GM23338 (cell line): ENCODE data around the gene SYNE1. TPM values are rescaled to one million over a fixed set of nuclear protein-coding genes. Genes with fewer than 3 reads are reported as not detected.

Source experiments
- ATAC-seq: fragments of 200-7000 bp; cut with Tn5 transposase; 3 replicates; pipeline ENCODE4 v1.9.1; 2020
- DNase-seq: peaks from one replicate; pipeline ENCODE4 v3.0.0-alpha.2; 2015; ENCODE audit warnings: low spot score
- H2AFZ ChIP-seq: fragments of 200-600 bp; sonication (generic); 2 replicates; pipeline ENCODE4 v1.8.0; 2016; ENCODE audit warnings: antibody characterized with exemption, mild to moderate bottlenecking, moderate library complexity
- H3F3A ChIP-seq: fragments of 200-600 bp; sonication (generic); replicated peaks from 2 replicates; pipeline ENCODE4 v1.8.0; 2017; ENCODE audit warnings: antibody characterized with exemption, mixed run types, low read depth
- H3K27ac ChIP-seq: fragments of 200-600 bp; sonication (generic); 2 replicates; pipeline ENCODE4 v1.6.1; 2016; ENCODE audit warnings: low read depth
- H3K27me3 ChIP-seq: fragments of 200-600 bp; sonication (generic); 2 replicates; pipeline ENCODE4 v1.8.0; 2016; ENCODE audit warnings: mild to moderate bottlenecking, mixed run types, moderate library complexity; ENCODE audit not compliant: insufficient read depth
- H3K36me3 ChIP-seq: fragments of 200-600 bp; sonication (generic); 2 replicates; pipeline ENCODE4 v1.8.0; 2016; ENCODE audit warnings: mild to moderate bottlenecking; ENCODE audit not compliant: insufficient read depth
- H3K4me1 ChIP-seq: fragments of 200-600 bp; sonication (generic); 2 replicates; pipeline ENCODE4 v1.8.0; 2016; ENCODE audit warnings: mild to moderate bottlenecking, moderate library complexity; ENCODE audit not compliant: insufficient read depth
- H3K4me2 ChIP-seq: fragments of 200-600 bp; sonication (generic); 2 replicates; pipeline ENCODE4 v1.7.1; 2017; ENCODE audit warnings: mixed run types
- H3K4me3 ChIP-seq: fragments of 200-600 bp; sonication (generic); 2 replicates; pipeline ENCODE4 v1.6.1; 2016; ENCODE audit warnings: mixed run types
- H3K79me2 ChIP-seq: fragments of 200-600 bp; sonication (generic); replicated peaks from 2 replicates; pipeline ENCODE4 v1.8.0; 2017; ENCODE audit warnings: mild to moderate bottlenecking; ENCODE audit not compliant: insufficient read depth
- H3K9me2 ChIP-seq: fragments of 200-600 bp; sonication (generic); 2 replicates; pipeline ENCODE4 v1.8.0; 2017; ENCODE audit not compliant: insufficient read depth
- H4K20me1 ChIP-seq: fragments of 200-600 bp; sonication (generic); replicated peaks from 2 replicates; pipeline ENCODE4 v1.8.0; 2017; ENCODE audit warnings: mild to moderate bottlenecking; ENCODE audit not compliant: insufficient read depth
- H3K27ac Mint-ChIP-seq: 2 replicates; pipeline ENCODE4 v1.8.0; 2020; ENCODE audit warnings: inconsistent platforms, mild to moderate bottlenecking, moderate library complexity, mixed read lengths
- H3K27me3 Mint-ChIP-seq: 3 replicates; pipeline ENCODE4 v1.8.0; 2022; ENCODE audit warnings: low read depth, mild to moderate bottlenecking, moderate library complexity, mixed read lengths, inconsistent platforms; ENCODE audit not compliant: insufficient read depth, poor library complexity
- H3K36me3 Mint-ChIP-seq: 3 replicates; pipeline ENCODE4 v1.8.0; 2021; ENCODE audit warnings: low read depth, mild to moderate bottlenecking, inconsistent platforms, moderate library complexity, mixed read lengths
- H3K4me1 Mint-ChIP-seq: 3 replicates; pipeline ENCODE4 v1.8.0; 2020; ENCODE audit warnings: mild to moderate bottlenecking, inconsistent platforms, mixed read lengths
- H3K4me3 Mint-ChIP-seq: 3 replicates; pipeline ENCODE4 v1.8.0; 2021; ENCODE audit warnings: moderate library complexity, mild to moderate bottlenecking, inconsistent platforms, mixed read lengths
- H3K9me3 Mint-ChIP-seq: 3 replicates; pipeline ENCODE4 v1.8.0; 2020; ENCODE audit warnings: moderate library complexity, mild to moderate bottlenecking, inconsistent platforms, mixed read lengths
- CREB1 ChIP-seq: fragments of 250-450 bp; sonication (Bioruptor Pico); IDR thresholded peaks from 2 replicates; pipeline ENCODE4 v1.5.0; 2020; ENCODE audit warnings: low read depth, mild to moderate bottlenecking, moderate library complexity
- EZH2 ChIP-seq: fragments of 200-600 bp; sonication (generic); IDR thresholded peaks from one replicate; pipeline ENCODE4 v1.8.0; 2017; ENCODE audit warnings: antibody characterized with exemption, mild to moderate bottlenecking, low read depth; ENCODE audit not compliant: unreplicated experiment
- EZH2phosphoT487 ChIP-seq: fragments of 200-600 bp; sonication (generic); IDR thresholded peaks from one replicate; pipeline ENCODE4 v1.8.1; 2018; ENCODE audit warnings: antibody characterized with exemption; ENCODE audit not compliant: unreplicated experiment
- JUNB ChIP-seq: IDR thresholded peaks from one replicate; pipeline ENCODE4 v1.6.1; 2016; ENCODE audit warnings: antibody characterized with exemption; ENCODE audit not compliant: unreplicated experiment
- NANOG ChIP-seq: IDR thresholded peaks from 2 replicates; pipeline ENCODE4 v1.6.1; 2016; ENCODE audit warnings: antibody characterized with exemption, borderline replicate concordance
- POLR2AphosphoS5 ChIP-seq: IDR thresholded peaks from 2 replicates; pipeline ENCODE4 v1.6.1; 2016; ENCODE audit warnings: antibody characterized with exemption, low read depth
- ZNF331 ChIP-seq: fragments of 250-450 bp; sonication (Bioruptor Pico); IDR thresholded peaks from 2 replicates; pipeline ENCODE4 v1.5.0; 2020; ENCODE audit warnings: low read depth, mild to moderate bottlenecking, moderate library complexity
- polyA plus RNA-seq: library from polyadenylated mRNA; unstranded; fragments of >200 nt; fragmentation: Nextera tagmentation; extraction: Ambion mirVana; gene quantifications from 2 replicates; pipeline ENCODE4 v1.2.1, GENCODE V29; 2016
- total RNA-seq: library from RNA; depleted of rRNA; stranded (reverse); fragments of >200 nt; shearing (Covaris generic); gene quantifications from 2 replicates; pipeline ENCODE4 v1.2.3, GENCODE V29; 2014
- TF ChIP-seq, protein P1 (sequence below): IDR thresholded peaks from 2 replicates; pipeline ENCODE4 v1.6.1; 2016; ENCODE audit warnings: antibody characterized with exemption
- TF ChIP-seq, protein P2 (sequence below), 2 experiments: fragments of 200-600 bp in 1 of 2; sonication (generic) in 1 of 2; conservative IDR thresholded peaks; 2 replicates each; pipeline versions ENCODE4 v1.5.1 to v1.6.1; 2016 to 2017; ENCODE audit warnings: antibody characterized with exemption in 2 of 2, low read depth in 2 of 2, mild to moderate bottlenecking in 2 of 2, moderate library complexity in 1 of 2
- TF ChIP-seq, protein P3 (sequence below): fragments of 250-450 bp; sonication (Bioruptor Pico); IDR thresholded peaks from 2 replicates; pipeline ENCODE4 v1.5.0; 2020; ENCODE audit warnings: mild to moderate bottlenecking, moderate library complexity

SYNE1 gene
- total and polyA plus RNA-seq, 2 experiments from 2014 or later = 3.9 to 13.6 TPM

GRCh38 chr6:152360034-152360433, 277.1 kb downstream of the SYNE1 start (continued):
- TF ChIP-seq, protein P1, sequence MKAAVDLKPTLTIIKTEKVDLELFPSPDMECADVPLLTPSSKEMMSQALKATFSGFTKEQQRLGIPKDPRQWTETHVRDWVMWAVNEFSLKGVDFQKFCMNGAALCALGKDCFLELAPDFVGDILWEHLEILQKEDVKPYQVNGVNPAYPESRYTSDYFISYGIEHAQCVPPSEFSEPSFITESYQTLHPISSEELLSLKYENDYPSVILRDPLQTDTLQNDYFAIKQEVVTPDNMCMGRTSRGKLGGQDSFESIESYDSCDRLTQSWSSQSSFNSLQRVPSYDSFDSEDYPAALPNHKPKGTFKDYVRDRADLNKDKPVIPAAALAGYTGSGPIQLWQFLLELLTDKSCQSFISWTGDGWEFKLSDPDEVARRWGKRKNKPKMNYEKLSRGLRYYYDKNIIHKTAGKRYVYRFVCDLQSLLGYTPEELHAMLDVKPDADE = no peak
- TF ChIP-seq JUNB (no peak), CREB1 (CRISPR knock-in tag) (no peak)

DNA sequence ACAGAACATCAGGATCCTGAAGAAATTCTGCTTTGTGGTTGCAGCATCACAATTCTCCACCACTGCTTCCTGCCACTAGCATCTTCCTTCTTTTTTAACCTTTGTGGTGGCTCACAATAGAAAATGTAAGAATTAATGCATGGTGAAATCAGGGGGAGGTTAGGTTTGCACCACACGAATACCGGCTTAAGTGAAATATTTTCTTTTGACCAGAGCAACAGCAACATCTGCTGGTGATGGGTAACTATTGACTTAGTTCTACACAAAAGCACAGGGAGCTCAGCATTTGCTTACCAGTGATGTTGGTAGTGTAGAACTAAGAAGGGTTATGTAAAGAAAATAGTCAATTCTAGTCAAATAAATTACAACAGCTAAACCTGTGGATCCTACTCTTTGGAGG, 280.5 kb downstream of the SYNE1 start:
- no peaks in the 10 kb centered on the region for H3K9me3 Mint-ChIP-seq
- H3K36me3 ChIP-seq = no peaks in the 10 kb centered on the region
- no peak overlapping the region for H3K4me3 ChIP-seq

More for the DNA sequence above, 280.5 kb downstream of the SYNE1 start:
- Histone ChIP-seq H3K4me2 (no peak overlapping the region), H3K9me2 (no peaks in the 10 kb centered on the region), H3K79me2 (no peaks in the 10 kb centered on the region), H2AFZ (no peak overlapping the region), H3K27ac (no peak overlapping the region), H3K4me1 (no peaks in the 10 kb centered on the region), H3K27me3 (no peaks in the 10 kb centered on the region), H4K20me1 (no peaks in the 10 kb centered on the region), H3F3A (no peaks in the 10 kb centered on the region)
- TF ChIP-seq EZH2 = no peak
- no peak for TF ChIP-seq POLR2AphosphoS5
- TF ChIP-seq, protein P2, sequence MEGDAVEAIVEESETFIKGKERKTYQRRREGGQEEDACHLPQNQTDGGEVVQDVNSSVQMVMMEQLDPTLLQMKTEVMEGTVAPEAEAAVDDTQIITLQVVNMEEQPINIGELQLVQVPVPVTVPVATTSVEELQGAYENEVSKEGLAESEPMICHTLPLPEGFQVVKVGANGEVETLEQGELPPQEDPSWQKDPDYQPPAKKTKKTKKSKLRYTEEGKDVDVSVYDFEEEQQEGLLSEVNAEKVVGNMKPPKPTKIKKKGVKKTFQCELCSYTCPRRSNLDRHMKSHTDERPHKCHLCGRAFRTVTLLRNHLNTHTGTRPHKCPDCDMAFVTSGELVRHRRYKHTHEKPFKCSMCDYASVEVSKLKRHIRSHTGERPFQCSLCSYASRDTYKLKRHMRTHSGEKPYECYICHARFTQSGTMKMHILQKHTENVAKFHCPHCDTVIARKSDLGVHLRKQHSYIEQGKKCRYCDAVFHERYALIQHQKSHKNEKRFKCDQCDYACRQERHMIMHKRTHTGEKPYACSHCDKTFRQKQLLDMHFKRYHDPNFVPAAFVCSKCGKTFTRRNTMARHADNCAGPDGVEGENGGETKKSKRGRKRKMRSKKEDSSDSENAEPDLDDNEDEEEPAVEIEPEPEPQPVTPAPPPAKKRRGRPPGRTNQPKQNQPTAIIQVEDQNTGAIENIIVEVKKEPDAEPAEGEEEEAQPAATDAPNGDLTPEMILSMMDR (conservative IDR thresholded peaks at IDR 0.05; ENCODE audit: low read depth in 2 of 2) = peak; percentile 61 to 68
- TF ChIP-seq EZH2phosphoT487 = no peak
- TF ChIP-seq, protein P3, sequence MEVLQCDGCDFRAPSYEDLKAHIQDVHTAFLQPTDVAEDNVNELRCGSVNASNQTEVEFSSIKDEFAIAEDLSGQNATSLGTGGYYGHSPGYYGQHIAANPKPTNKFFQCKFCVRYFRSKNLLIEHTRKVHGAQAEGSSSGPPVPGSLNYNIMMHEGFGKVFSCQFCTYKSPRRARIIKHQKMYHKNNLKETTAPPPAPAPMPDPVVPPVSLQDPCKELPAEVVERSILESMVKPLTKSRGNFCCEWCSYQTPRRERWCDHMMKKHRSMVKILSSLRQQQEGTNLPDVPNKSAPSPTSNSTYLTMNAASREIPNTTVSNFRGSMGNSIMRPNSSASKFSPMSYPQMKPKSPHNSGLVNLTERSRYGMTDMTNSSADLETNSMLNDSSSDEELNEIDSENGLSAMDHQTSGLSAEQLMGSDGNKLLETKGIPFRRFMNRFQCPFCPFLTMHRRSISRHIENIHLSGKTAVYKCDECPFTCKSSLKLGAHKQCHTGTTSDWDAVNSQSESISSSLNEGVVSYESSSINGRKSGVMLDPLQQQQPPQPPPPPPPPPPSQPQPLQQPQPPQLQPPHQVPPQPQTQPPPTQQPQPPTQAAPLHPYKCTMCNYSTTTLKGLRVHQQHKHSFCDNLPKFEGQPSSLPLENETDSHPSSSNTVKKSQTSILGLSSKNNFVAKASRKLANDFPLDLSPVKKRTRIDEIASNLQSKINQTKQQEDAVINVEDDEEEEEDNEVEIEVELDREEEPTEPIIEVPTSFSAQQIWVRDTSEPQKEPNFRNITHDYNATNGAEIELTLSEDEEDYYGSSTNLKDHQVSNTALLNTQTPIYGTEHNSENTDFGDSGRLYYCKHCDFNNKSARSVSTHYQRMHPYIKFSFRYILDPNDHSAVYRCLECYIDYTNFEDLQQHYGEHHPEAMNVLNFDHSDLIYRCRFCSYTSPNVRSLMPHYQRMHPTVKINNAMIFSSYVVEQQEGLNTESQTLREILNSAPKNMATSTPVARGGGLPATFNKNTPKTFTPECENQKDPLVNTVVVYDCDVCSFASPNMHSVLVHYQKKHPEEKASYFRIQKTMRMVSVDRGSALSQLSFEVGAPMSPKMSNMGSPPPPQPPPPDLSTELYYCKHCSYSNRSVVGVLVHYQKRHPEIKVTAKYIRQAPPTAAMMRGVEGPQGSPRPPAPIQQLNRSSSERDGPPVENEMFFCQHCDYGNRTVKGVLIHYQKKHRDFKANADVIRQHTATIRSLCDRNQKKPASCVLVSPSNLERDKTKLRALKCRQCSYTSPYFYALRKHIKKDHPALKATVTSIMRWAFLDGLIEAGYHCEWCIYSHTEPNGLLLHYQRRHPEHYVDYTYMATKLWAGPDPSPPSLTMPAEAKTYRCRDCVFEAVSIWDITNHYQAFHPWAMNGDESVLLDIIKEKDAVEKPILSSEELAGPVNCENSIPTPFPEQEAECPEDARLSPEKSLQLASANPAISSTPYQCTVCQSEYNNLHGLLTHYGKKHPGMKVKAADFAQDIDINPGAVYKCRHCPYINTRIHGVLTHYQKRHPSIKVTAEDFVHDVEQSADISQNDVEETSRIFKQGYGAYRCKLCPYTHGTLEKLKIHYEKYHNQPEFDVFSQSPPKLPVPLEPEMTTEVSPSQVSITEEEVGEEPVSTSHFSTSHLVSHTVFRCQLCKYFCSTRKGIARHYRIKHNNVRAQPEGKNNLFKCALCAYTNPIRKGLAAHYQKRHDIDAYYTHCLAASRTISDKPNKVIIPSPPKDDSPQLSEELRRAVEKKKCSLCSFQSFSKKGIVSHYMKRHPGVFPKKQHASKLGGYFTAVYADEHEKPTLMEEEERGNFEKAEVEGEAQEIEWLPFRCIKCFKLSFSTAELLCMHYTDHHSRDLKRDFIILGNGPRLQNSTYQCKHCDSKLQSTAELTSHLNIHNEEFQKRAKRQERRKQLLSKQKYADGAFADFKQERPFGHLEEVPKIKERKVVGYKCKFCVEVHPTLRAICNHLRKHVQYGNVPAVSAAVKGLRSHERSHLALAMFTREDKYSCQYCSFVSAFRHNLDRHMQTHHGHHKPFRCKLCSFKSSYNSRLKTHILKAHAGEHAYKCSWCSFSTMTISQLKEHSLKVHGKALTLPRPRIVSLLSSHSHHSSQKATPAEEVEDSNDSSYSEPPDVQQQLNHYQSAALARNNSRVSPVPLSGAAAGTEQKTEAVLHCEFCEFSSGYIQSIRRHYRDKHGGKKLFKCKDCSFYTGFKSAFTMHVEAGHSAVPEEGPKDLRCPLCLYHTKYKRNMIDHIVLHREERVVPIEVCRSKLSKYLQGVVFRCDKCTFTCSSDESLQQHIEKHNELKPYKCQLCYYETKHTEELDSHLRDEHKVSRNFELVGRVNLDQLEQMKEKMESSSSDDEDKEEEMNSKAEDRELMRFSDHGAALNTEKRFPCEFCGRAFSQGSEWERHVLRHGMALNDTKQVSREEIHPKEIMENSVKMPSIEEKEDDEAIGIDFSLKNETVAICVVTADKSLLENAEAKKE (CRISPR knock-in tag) = no peak
- no peak for TF ChIP-seq NANOG
- TF ChIP-seq ZNF331 = no peak
- TF ChIP-seq, protein P1 = no peak
- Mint-ChIP-seq H3K4me1 (no peaks in the 10 kb centered on the region), H3K36me3 (no peaks in the 10 kb centered on the region), H3K27me3 (no peaks in the 10 kb centered on the region), H3K27ac (no peak overlapping the region), H3K4me3 (no peak overlapping the region)
- peak; percentile 64 for DNase-seq
- ATAC-seq = peak; percentile 69
